BJ (cell line): ENCODE data around the gene TMEM145. TPM values are rescaled to one million over a fixed set of nuclear protein-coding genes. Genes with fewer than 3 reads are reported as not detected.

Experiments
- CTCF ChIA-PET: fragments of 350-600 bp; formaldehyde crosslinking; extraction: SDS; loops from one replicate; lab custom pipeline; 2021; ENCODE audit warnings: antibody characterized with exemption, inconsistent platforms; lab: Yijun Ruan, JAX
- POLR2A ChIA-PET: fragments of 300-600 bp; sonication (Branson Sonifier 250); formaldehyde crosslinking; extraction: SDS; loops from one replicate; lab custom pipeline; 2021; ENCODE audit warnings: antibody characterized with exemption; lab: Charles Lee
- DNase-seq: peaks from one replicate; pipeline ENCODE4 v3.0.0-alpha.2; 2011; ENCODE audit warnings: low read depth
- H3K27me3 ChIP-seq: 2 replicates; pipeline ENCODE4 v1.6.0; 2011; ENCODE audit warnings: low read length; ENCODE audit not compliant: control insufficient read depth, insufficient read depth
- H3K36me3 ChIP-seq: 2 replicates; pipeline ENCODE4 v1.5.1; 2011; ENCODE audit warnings: low read length; ENCODE audit not compliant: control insufficient read depth, insufficient read depth
- H3K4me3 ChIP-seq: 2 replicates; pipeline ENCODE4 v1.5.1; 2011; ENCODE audit warnings: low read depth, mild to moderate bottlenecking, control low read depth, low read length
- CTCF ChIP-seq: IDR thresholded peaks from 2 replicates; pipeline ENCODE4 v1.5.1; 2011; ENCODE audit warnings: low read depth, mild to moderate bottlenecking, control low read depth, inconsistent platforms, low read length, moderate library complexity; ENCODE audit not compliant: insufficient read depth
- polyA plus RNA-seq: library from polyadenylated mRNA; depleted of rRNA; stranded (reverse); fragments of >200 nt; gene quantifications from 2 replicates; pipeline ENCODE4 v1.2.3, GENCODE V29; 2011

The TMEM145 gene
- polyA plus RNA-seq, 1 experiment, result 0.07 TPM

GRCh38 chr19:42332059-42332458, 18.9 kb downstream of the TMEM145 start:
- H3K4me3 ChIP-seq, result no peak overlapping the region
- no peak for TF ChIP-seq CTCF
- no peak for DNase-seq
- POLR2A ChIA-PET, result no interaction called here
- no peaks in the 10 kb centered on the region for H3K27me3 ChIP-seq
- CTCF ChIA-PET, result interaction anchor here (0.9 to 1.4 kb wide), 2 partner anchors 11 to 200 kb away, joined by 3 to 4 read pairs; partner anchors contain the start of gene POU2F2
- H3K36me3 ChIP-seq, result peaks cover 5% of the 10 kb centered on the region

- ChIA-PET CTCF (interaction anchor here (1.0 kb wide), 1 partner anchor 10 kb away, joined by 4 read pairs; no protein-coding TSS in a partner anchor), POLR2A (no interaction called here)
- Histone ChIP-seq H3K36me3 (peaks cover 5% of the 10 kb centered on the region), H3K4me3 (no peak overlapping the region), H3K27me3 (no peaks in the 10 kb centered on the region)
- TF ChIP-seq CTCF, result no peak
- DNase-seq, result no peak
Observed at GRCh38 chr19:42333018-42333417, 19.9 kb downstream of the TMEM145 start.

GRCh38 chr19:42333975-42334696, 21.0 kb downstream of the TMEM145 start:
- no peak for DNase-seq
- H3K36me3 ChIP-seq, result peaks cover 5% of the 10 kb centered on the region
- no peak overlapping the region for H3K4me3 ChIP-seq
- no peak for TF ChIP-seq CTCF
- CTCF ChIA-PET, result interaction anchor here (1.1 kb wide), 1 partner anchor 89 kb away, joined by 3 read pairs; no protein-coding TSS in a partner anchor
- H3K27me3 ChIP-seq, result no peaks in the 10 kb centered on the region
- POLR2A ChIA-PET, result no interaction called here

- Histone ChIP-seq H3K36me3 (peaks cover 5% of the 10 kb centered on the region), H3K27me3 (no peaks in the 10 kb centered on the region), H3K4me3 (no peak overlapping the region)
- CTCF ChIA-PET, result interaction anchor here (1.1 kb wide), 1 partner anchor 90 kb away, joined by 3 read pairs; no protein-coding TSS in a partner anchor
- POLR2A ChIA-PET, result no interaction called here
- DNase-seq, result no peak
- TF ChIP-seq CTCF, result no peak
Observed at GRCh38 chr19:42334697-42335373, 21.7 kb downstream of the TMEM145 start.

GRCh38 chr19:42335374-42335936, 22.3 kb downstream of the TMEM145 start:
- no peak overlapping the region for H3K4me3 ChIP-seq
- TF ChIP-seq CTCF, result no peak
- DNase-seq, result no peak
- no peaks in the 10 kb centered on the region for H3K27me3 ChIP-seq
- CTCF ChIA-PET, result interaction anchor here (1.1 kb wide), 1 partner anchor 90 kb away, joined by 3 read pairs; no protein-coding TSS in a partner anchor
- POLR2A ChIA-PET, result no interaction called here
- peaks cover 5% of the 10 kb centered on the region for H3K36me3 ChIP-seq
